GM12873 (cell line): Measurements from ENCODE around the gene CHD2.

Experiments used
- TF ChIP-seq, protein P1 (sequence below): IDR thresholded peaks from 2 replicates; pipeline ENCODE4 v1.5.1; 2012; ENCODE audit warnings: low read depth, mild to moderate bottlenecking, moderate library complexity, low read length, control low read depth; ENCODE audit not compliant: insufficient read depth; ENCODE audit errors: missing control alignments

Gene CHD2

DNA sequence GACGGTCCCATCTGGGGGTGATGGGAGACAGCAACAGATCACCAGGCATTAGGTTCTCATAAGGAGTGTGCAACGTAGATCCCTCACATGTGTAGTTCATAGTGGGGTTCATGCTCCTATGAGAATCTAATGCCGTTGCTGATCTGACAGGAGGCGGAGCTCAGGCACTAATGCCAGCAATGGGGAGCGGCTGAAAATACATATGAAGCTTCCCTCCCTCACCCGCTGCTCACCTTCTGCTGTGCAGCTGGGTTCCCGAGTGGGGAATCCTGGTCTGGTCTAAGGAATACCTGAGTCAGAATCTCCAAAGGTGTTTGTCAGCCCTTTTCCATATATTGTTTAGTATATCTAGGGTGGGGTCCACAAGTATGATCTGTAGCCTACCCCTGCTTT, 52.3 kb downstream of the CHD2 start:
- TF ChIP-seq, protein P1, sequence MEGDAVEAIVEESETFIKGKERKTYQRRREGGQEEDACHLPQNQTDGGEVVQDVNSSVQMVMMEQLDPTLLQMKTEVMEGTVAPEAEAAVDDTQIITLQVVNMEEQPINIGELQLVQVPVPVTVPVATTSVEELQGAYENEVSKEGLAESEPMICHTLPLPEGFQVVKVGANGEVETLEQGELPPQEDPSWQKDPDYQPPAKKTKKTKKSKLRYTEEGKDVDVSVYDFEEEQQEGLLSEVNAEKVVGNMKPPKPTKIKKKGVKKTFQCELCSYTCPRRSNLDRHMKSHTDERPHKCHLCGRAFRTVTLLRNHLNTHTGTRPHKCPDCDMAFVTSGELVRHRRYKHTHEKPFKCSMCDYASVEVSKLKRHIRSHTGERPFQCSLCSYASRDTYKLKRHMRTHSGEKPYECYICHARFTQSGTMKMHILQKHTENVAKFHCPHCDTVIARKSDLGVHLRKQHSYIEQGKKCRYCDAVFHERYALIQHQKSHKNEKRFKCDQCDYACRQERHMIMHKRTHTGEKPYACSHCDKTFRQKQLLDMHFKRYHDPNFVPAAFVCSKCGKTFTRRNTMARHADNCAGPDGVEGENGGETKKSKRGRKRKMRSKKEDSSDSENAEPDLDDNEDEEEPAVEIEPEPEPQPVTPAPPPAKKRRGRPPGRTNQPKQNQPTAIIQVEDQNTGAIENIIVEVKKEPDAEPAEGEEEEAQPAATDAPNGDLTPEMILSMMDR, result no peak

DNA sequence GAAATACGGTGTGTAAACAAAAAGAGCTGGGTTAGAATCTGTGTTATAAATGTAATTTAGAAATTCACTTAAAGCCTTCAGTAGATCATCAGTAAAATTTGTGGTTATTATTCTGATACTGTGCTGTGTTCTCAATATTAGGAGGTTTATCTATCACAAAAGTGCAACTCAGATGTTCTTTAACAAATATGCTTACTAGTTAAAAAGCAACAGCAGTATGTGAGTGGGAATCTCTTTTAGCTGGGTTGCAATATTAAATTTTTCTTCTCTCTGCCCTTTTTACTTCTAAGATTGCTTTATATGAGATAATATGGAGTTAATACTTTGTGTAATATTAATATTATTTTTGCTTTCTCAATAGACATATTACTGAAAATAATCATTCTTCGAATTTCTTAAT, 53.4 kb downstream of the CHD2 start:
- TF ChIP-seq, protein P1, result no peak

DNA sequence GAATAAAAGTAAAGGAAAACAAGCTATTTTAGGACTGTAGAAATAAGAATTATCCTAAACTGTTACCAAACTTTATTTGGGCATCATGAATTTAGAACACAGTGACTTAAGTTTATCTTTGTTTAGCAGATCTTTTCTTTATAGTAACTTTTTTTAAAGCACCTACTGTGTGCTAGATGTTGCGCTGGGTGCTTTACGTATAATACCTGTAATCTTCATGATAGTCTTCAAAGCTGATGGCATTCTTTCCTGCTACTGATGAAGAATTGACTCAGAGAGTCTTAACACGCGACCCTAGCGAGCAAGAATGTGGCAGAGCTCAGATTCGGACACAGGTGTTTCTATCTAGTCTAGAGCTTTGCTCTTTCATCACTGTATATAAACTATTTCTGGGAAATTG, 53.9 kb downstream of the CHD2 start:
- TF ChIP-seq, protein P1, result no peak

DNA sequence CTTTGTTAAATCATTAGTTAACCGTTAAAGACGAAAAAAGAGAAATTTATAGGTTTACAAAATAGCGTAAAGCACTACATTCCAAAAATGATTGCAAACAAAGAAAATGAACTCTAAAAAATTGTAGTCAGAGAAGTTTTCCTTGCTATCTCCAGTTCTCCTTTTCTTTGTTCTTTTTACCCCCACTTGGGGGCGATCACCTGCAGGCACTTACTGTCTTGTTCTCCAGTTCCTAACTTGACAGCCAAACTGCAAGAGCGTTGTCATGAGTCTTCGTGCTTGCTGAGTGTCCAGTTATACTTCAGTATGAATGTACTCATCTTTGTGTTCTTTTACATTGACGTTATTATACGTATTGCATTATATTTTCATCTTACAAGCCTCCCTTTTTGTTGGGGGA, 54.5 kb downstream of the CHD2 start:
- TF ChIP-seq, protein P1, result peak; percentile 49

DNA sequence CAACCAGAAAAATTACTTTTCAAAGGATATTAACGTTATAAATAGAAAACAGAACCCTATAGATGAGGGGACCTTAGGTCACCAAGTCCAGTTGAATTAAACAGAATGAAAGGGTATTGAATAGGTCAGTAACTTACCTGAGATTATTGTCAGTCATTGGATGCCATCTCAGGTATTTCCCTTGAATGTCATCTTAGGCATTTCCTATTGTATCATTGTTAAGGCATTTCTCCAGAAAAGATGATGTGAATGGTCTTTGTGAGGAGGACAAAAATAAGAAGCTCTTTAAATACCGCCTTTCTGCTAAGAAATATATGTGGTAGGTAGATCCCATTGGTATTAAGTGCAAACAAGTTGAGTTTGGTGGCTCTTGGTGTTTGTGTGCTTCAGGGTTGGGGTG, 55.6 kb downstream of the CHD2 start:
- TF ChIP-seq, protein P1, result no peak

DNA sequence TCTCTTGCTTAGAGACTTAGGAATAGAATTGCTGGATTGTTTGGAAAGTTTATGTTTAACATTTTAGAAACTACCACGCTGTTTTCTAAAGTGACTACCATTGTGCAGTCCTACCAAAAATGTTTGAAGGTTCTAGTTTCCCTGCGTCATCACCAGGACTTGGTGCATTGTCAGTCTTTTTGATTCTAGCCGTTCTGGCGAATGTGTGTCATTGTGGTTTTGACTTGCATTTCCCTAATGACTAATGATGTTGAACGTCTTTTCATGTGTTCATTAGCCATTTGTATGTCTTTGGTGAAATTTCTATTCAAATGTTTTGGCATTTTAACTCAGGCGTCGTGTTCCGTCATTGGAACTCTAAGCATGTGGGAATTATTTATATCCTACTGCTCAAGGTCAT, 58.0 kb downstream of the CHD2 start:
- TF ChIP-seq, protein P1, result no peak

DNA sequence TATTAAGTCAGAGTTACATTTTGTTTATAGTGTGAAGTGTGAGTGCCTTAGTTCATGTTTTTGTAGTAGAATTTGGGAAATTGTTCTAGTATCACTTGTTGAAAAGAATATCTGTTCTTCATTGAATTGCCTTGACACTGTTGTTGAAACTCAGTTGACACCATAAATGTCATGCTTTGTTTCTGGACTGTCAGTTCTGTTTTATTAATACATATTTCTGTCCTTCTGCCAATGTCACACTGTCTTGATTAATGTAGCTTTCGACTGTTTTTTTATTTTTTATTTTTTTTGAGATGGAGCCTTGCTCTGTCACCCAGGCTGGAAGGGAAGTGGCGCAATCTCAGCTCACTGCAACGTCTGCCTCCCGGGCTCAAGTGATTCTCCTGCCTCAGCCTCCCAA, 59.1 kb downstream of the CHD2 start:
- TF ChIP-seq, protein P1, result no peak
